Activated naive CD8-positive, alpha-beta T cell treated with anti-CD3 and anti-CD28 coated beads for 36 hours (primary cell): ENCODE results near the gene CD8B. TPM values are rescaled to one million over a fixed set of nuclear protein-coding genes. Genes with fewer than 3 reads are reported as not detected.
"Not testable (repeated sequence)": the region's sequence is repeated elsewhere in the genome, so short reads cannot be mapped to it uniquely, and the experiment has no call there.

Source experiments
- DNase-seq: peaks from one replicate; pipeline ENCODE4 v3.0.0; 2021
- H3K27ac Mint-ChIP-seq: one replicate; pipeline ENCODE4 v1.8.0; 2022; ENCODE audit warnings: mild to moderate bottlenecking, moderate library complexity, mixed read lengths
- H3K27me3 Mint-ChIP-seq: one replicate; pipeline ENCODE4 v1.8.0; 2022; ENCODE audit warnings: mild to moderate bottlenecking, mixed read lengths
- H3K36me3 Mint-ChIP-seq: one replicate; pipeline ENCODE4 v1.8.0; 2021; ENCODE audit warnings: mild to moderate bottlenecking, mixed read lengths
- H3K4me1 Mint-ChIP-seq: one replicate; pipeline ENCODE4 v1.8.0; 2021; ENCODE audit warnings: mixed read lengths
- H3K4me3 Mint-ChIP-seq: one replicate; pipeline ENCODE4 v1.8.0; 2022; ENCODE audit warnings: mild to moderate bottlenecking, moderate library complexity, mixed read lengths
- H3K9me3 Mint-ChIP-seq: one replicate; pipeline ENCODE4 v1.8.0; 2022; ENCODE audit warnings: mixed read lengths
- total RNA-seq, 2 experiments: library from RNA; stranded (reverse); gene quantifications; one replicate each; pipeline ENCODE4 v1.2.3, GENCODE V29; 2021

The CD8B gene
- total RNA-seq: 100 to 1,000 TPM; 260 to 268 TPM

GRCh38 chr2:86861628-86862379, at the start of gene CD8B:
Gene CD8B, minus strand, starts transcription at chr2:86861886. Its CDS starts 21 bp downstream, at chr2:86861865.
- H3K27me3 Mint-ChIP-seq, H3K9me3 Mint-ChIP-seq, DNase-seq: not testable (repeated sequence)
- peaks cover 22% of the 10 kb centered on the region for H3K36me3 Mint-ChIP-seq
- peak within 1 kb of the TSS; percentile 95 for H3K4me3 Mint-ChIP-seq
- peaks cover 20% of the 10 kb centered on the region for H3K4me1 Mint-ChIP-seq
- H3K27ac Mint-ChIP-seq: peak within 1 kb of the TSS; percentile 99

DNA sequence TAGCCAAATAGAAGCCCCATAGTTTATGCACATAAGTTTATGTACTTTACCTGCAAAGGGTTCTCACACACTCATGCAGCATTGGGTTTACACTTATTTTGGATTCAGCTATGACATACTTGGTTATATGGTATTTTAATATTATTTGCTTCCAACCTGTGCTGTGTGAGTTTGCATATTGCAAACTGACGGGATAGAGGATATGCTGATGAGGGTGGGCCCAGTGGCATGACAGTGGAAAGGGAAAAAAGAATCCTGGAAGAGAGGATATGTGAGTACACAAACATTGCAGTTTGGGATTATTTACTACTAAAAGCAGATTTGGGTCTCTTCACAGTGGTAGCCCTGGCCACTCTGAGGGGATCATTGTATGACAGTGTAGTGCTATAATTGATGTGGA, 44.2 kb upstream of the CD8B start:
- H3K27me3 Mint-ChIP-seq, DNase-seq, H3K4me3 Mint-ChIP-seq, H3K27ac Mint-ChIP-seq, H3K9me3 Mint-ChIP-seq, H3K36me3 Mint-ChIP-seq, H3K4me1 Mint-ChIP-seq: not testable (repeated sequence)

DNA sequence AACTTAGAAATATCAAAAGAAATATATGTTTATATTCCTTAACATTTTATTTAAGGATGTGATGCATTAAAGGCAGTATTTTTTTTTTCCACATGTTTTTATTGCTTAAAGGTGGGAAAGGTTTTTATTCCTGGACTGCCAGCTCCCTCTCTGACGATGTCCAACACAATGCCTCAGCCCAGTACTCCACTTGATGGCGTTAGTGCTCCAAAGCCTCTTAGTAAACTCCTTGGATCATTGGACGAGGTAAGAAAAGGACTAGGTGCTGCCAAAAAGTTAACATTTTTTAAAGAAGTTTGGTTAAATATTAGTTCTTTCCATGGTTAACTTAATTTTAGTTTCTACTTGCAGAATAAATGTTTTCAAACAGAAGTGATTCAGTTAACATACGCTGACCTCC, 39.0 kb upstream of the CD8B start:
- not testable (repeated sequence) for H3K27me3 Mint-ChIP-seq, H3K36me3 Mint-ChIP-seq, DNase-seq, H3K27ac Mint-ChIP-seq, H3K9me3 Mint-ChIP-seq, H3K4me1 Mint-ChIP-seq, H3K4me3 Mint-ChIP-seq

DNA sequence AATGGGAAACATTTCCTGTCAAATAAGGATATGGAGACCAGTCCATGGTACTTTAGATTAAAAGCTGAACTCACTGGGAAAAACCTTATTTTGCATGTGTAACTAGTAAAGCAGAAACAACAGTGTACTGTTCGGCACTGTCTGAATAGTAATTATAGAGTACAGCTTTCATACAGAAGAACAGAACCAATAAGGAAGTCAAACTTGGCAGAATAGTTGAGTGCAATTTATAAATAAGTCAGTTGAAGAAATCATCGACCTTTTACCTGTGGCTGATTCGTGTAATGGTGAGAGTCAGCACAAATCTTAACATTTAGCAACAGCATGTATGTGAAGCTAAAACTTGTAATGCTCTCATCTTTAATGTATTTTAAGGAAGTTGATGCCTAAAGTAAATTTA, 24.3 kb upstream of the CD8B start:
- not testable (repeated sequence) for H3K27ac Mint-ChIP-seq, H3K27me3 Mint-ChIP-seq, H3K4me1 Mint-ChIP-seq

GRCh38 chr2:86882865-86883264, 21.2 kb upstream of the CD8B start:
- H3K9me3 Mint-ChIP-seq, H3K27me3 Mint-ChIP-seq, H3K27ac Mint-ChIP-seq: not testable (repeated sequence)

More for the DNA sequence above, 24.3 kb upstream of the CD8B start:
- not testable (repeated sequence) for H3K9me3 Mint-ChIP-seq, DNase-seq, H3K36me3 Mint-ChIP-seq, H3K4me3 Mint-ChIP-seq

DNA sequence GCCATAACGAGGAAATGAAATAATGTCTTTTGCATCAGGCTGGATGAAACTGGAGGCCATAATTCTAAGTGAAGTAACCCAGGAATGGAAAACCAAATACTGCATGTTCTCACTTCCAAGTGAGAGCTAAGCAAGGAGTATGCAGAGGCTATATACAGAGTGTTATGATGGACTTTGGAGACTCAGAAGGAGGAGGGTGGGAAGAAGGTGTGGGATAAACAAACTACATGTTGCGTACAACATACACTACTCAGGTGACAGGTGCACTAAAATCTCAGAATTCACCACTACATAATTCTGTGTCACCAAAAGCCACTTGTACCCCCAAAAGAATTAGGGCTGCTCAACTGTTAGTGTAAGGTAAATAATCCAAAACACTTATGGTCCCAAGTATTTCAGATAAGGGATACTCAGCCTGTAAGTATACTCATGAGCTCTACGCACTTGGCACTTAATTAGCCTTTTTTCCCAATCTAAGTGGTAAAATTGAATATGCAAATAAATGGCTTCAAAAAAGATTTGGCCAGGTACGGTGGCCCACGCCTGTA, 20.5 kb upstream of the CD8B start:
- DNase-seq, H3K27ac Mint-ChIP-seq, H3K36me3 Mint-ChIP-seq, H3K27me3 Mint-ChIP-seq, H3K9me3 Mint-ChIP-seq, H3K4me1 Mint-ChIP-seq, H3K4me3 Mint-ChIP-seq: not testable (repeated sequence)

More at GRCh38 chr2:86882865-86883264, 21.2 kb upstream of the CD8B start:
- not testable (repeated sequence) for H3K4me1 Mint-ChIP-seq, H3K36me3 Mint-ChIP-seq, H3K4me3 Mint-ChIP-seq, DNase-seq

DNA sequence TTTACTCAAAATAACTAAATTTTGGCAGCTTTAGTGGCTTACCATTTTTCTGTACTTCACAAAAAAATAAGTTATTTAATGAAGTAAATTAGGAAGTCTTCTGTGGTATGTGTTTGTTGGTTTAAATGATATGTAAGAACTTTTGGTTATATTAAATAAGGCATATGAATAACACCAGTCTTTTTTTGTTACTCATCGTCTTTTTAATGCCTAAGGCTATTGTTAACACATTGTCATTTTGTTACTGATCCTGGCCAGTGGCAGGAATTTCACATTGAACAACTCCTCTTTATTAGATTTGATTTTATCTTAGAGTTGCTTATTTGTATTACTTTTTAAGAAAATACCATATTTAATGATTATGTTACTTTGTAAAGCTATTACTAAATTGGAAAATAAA, 17.3 kb upstream of the CD8B start:
- not testable (repeated sequence) for H3K4me3 Mint-ChIP-seq, H3K27me3 Mint-ChIP-seq, H3K36me3 Mint-ChIP-seq, H3K9me3 Mint-ChIP-seq, H3K27ac Mint-ChIP-seq, DNase-seq
- H3K4me1 Mint-ChIP-seq: peaks cover 14% of the 10 kb centered on the region

DNA sequence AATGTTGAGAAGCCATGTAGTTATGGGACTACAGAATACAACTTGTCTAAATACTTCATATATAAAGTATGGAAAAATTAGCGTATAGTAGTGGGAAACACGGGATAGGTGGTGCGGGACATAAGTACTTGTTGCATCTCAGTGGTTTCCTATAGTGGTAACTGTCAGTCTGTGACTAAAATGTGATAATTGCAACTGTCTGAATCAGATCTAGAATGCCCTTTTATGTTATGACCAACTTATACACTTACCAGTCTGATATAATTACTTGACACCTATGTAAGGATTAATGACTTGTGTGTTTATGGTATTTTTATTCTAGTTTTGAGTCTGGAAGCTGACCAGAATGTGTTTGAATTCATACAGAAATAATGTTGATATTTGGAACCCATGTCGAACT, 9.3 kb upstream of the CD8B start:
- H3K4me3 Mint-ChIP-seq, H3K9me3 Mint-ChIP-seq, H3K36me3 Mint-ChIP-seq, H3K27me3 Mint-ChIP-seq, H3K27ac Mint-ChIP-seq, DNase-seq: not testable (repeated sequence)
- H3K4me1 Mint-ChIP-seq: peaks cover 11% of the 10 kb centered on the region

DNA sequence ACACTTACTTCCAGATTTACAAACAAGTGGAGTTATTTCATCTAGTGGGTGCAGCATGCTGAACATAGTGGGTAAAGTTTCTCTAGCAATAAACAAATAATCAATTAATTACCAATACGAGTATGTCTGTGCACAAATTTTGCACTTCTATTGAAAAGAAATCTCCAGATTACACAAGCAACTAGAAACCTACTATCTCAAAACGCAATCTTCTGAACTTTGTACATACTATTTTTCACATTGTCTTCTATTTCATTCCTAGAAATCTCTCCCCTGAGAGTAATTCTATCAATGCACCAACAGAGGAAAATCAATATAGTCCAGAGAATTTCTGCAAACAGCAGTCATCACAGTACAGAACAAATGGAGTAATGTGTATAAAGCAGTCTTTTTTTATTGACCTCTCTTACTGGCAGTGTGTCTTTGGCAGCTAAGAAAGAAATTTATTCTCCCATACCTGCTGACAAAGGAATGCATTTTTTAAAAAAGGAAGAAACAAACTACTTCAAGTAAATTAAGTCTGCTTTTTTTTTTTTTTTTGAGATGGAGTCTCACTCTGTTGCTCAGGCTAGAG, 7.3 kb upstream of the CD8B start:
- H3K36me3 Mint-ChIP-seq, DNase-seq, H3K4me1 Mint-ChIP-seq, H3K27ac Mint-ChIP-seq, H3K27me3 Mint-ChIP-seq, H3K4me3 Mint-ChIP-seq, H3K9me3 Mint-ChIP-seq: not testable (repeated sequence)

GRCh38 chr2:86862380-86862703, 656 bp upstream of the CD8B start:
- not testable (repeated sequence) for DNase-seq, H3K9me3 Mint-ChIP-seq, H3K27me3 Mint-ChIP-seq
- peak overlapping the region; percentile 85 for H3K4me3 Mint-ChIP-seq
- peaks cover 18% of the 10 kb centered on the region for H3K4me1 Mint-ChIP-seq
- H3K27ac Mint-ChIP-seq: peak overlapping the region; percentile 85
- H3K36me3 Mint-ChIP-seq: peaks cover 22% of the 10 kb centered on the region

DNA sequence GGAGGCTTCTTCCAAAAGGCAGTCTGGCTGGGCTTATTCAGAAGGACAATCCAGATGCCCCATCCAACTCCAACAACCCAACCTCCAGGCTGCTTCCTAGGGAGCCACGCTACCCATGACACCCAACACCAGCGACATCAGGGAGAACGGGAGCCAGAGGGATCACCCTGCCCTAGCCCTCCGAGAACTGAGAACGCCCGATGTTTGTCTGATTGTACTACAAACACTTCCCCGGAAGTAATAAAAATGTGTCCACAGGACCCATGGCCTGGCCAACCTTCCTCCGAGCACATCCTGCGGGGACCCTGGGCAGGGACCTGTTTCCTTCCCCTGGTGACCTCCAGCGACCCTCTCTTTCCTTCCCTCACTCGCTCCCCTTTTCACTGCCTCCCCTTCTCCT, 511 bp downstream of the CD8B start:
- H3K36me3 Mint-ChIP-seq: peaks cover 22% of the 10 kb centered on the region
- H3K27me3 Mint-ChIP-seq, DNase-seq, H3K9me3 Mint-ChIP-seq: not testable (repeated sequence)
- peaks cover 20% of the 10 kb centered on the region for H3K4me1 Mint-ChIP-seq
- H3K27ac Mint-ChIP-seq: peak overlapping the region; percentile 99
- peak overlapping the region; percentile 95 for H3K4me3 Mint-ChIP-seq

DNA sequence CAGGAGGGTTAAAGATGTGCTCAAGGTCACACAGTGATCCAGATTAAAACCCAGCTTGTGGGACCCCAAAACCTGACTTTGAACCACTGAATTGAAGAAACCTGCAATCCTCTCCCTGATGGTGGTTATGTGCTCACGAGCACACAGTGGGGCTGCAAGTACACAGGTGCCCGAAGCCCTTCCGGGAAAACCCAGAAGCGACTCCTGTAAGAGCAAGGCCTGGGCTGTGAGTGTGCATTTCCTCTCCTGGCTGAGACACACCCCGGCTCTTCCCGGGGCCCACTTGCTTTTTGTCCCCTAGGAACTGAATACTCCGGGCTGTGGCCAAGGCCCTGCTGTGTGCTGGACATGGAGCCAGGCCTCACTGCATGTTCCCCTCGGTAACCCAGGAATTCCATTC, 1.1 kb downstream of the CD8B start:
- H3K9me3 Mint-ChIP-seq: not testable (repeated sequence)

DNA sequence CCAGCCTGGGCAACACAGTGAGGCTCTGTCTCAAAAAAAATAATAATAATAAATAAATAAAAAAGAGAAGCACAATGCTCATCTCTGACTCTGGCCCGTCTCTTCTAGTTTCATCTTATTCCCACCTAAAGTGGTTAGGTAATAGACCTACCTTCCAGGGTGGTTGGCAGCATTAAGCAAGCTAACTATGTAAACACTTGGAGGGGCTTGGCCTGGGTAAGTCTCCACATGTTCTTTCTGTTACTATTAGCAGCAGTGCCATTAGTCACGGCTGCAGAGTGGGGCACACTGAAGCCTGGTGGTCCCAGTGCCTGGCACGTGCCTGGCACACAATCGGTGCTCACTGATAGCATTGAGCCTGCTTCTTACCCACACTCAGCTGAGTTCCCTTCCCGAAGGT, 4.0 kb downstream of the CD8B start:
- peaks cover 28% of the 10 kb centered on the region for H3K4me1 Mint-ChIP-seq
- H3K27me3 Mint-ChIP-seq, DNase-seq, H3K9me3 Mint-ChIP-seq: not testable (repeated sequence)
- peak overlapping the region; percentile 86 for H3K27ac Mint-ChIP-seq
- H3K36me3 Mint-ChIP-seq: peaks cover 45% of the 10 kb centered on the region
- peak overlapping the region; percentile 78 for H3K4me3 Mint-ChIP-seq

More for the DNA sequence above, 1.1 kb downstream of the CD8B start:
- not testable (repeated sequence) for DNase-seq, H3K27me3 Mint-ChIP-seq
- peak overlapping the region; percentile 95 for H3K4me3 Mint-ChIP-seq
- peaks cover 26% of the 10 kb centered on the region for H3K4me1 Mint-ChIP-seq
- H3K27ac Mint-ChIP-seq: peak overlapping the region; percentile 99
- peaks cover 26% of the 10 kb centered on the region for H3K36me3 Mint-ChIP-seq

- H3K9me3 Mint-ChIP-seq, H3K27me3 Mint-ChIP-seq, DNase-seq: not testable (repeated sequence)
- Mint-ChIP-seq H3K4me1 (peaks cover 36% of the 10 kb centered on the region), H3K4me3 (peak overlapping the region; percentile 76), H3K36me3 (peaks cover 52% of the 10 kb centered on the region), H3K27ac (peak overlapping the region; percentile 58)
Measured at GRCh38 chr2:86856498-86856897, 5.2 kb downstream of the CD8B start.

GRCh38 chr2:86855981-86856380, 5.7 kb downstream of the CD8B start:
- not testable (repeated sequence) for H3K27me3 Mint-ChIP-seq, H3K9me3 Mint-ChIP-seq, DNase-seq
- peaks cover 41% of the 10 kb centered on the region for H3K4me1 Mint-ChIP-seq
- H3K36me3 Mint-ChIP-seq: peaks cover 57% of the 10 kb centered on the region
- peak overlapping the region; percentile 76 for H3K4me3 Mint-ChIP-seq
- H3K27ac Mint-ChIP-seq: peak overlapping the region; percentile 89

DNA sequence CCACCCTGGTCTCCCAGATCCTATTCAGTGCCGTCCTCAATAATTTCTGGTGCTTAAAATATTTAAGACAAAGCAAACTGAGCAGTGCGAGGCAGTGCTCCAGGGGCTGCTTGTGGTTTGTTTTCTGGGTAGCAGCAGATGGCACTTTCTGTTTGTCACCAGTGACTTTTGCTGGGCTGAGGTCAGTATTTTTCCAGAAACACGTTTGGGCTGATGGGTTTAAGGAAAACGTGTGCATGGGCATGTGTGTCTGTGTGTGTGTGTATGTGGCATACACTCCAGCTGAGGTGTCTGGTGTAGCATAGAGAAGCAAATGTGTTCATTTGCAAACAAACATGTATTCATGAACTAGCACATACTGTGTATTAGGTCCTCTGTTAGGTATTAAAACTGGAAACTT, 10.1 kb downstream of the CD8B start:
- not testable (repeated sequence) for DNase-seq, H3K27me3 Mint-ChIP-seq, H3K9me3 Mint-ChIP-seq
- Mint-ChIP-seq H3K36me3 (peaks cover 58% of the 10 kb centered on the region), H3K4me3 (peak overlapping the region; percentile 59), H3K27ac (peak overlapping the region; percentile 93), H3K4me1 (peaks cover 50% of the 10 kb centered on the region)
